Glutamatergic neuron (in vitro differentiated cells): ENCODE data around the gene DGKI. TPM values are rescaled to one million over a fixed set of nuclear protein-coding genes. Genes with fewer than 3 reads are reported as not detected.

Source experiments
- DNase-seq: peaks from one replicate; pipeline ENCODE4 v3.0.0; 2022
- H3K27ac Mint-ChIP-seq: one replicate; pipeline ENCODE4 v1.8.0; 2020; ENCODE audit warnings: mild to moderate bottlenecking, mixed read lengths, inconsistent platforms; ENCODE audit not compliant: unreplicated experiment
- H3K27me3 Mint-ChIP-seq: one replicate; pipeline ENCODE4 v1.8.0; 2020; ENCODE audit warnings: mild to moderate bottlenecking, moderate library complexity, mixed read lengths, inconsistent platforms; ENCODE audit not compliant: unreplicated experiment
- H3K36me3 Mint-ChIP-seq: one replicate; pipeline ENCODE4 v1.8.0; 2020; ENCODE audit warnings: mild to moderate bottlenecking, mixed read lengths, inconsistent platforms; ENCODE audit not compliant: unreplicated experiment
- H3K4me1 Mint-ChIP-seq: one replicate; pipeline ENCODE4 v1.8.0; 2020; ENCODE audit warnings: mild to moderate bottlenecking, low read depth, mixed read lengths, inconsistent platforms; ENCODE audit not compliant: unreplicated experiment
- H3K4me3 Mint-ChIP-seq: one replicate; pipeline ENCODE4 v1.8.0; 2020; ENCODE audit warnings: mild to moderate bottlenecking, mixed read lengths, inconsistent platforms; ENCODE audit not compliant: unreplicated experiment
- H3K9me3 Mint-ChIP-seq: one replicate; pipeline ENCODE4 v1.8.0; 2020; ENCODE audit warnings: mild to moderate bottlenecking, moderate library complexity, mixed read lengths, inconsistent platforms; ENCODE audit not compliant: unreplicated experiment
- total RNA-seq: library from RNA; stranded (reverse); fragmentation: NEBNext Ultra II Directional; extraction: Animal tissue kit (Norgen Biotek cat#: 25700); gene quantifications from one replicate; pipeline ENCODE4 v1.2.1, GENCODE V29; 2021; ENCODE audit not compliant: unreplicated experiment
- TF ChIP-seq, protein P1 (sequence below): fragments of 200-600 bp; sonication (generic); IDR thresholded peaks from one replicate; pipeline ENCODE4 v1.5.0; 2021; ENCODE audit not compliant: partially characterized antibody, unreplicated experiment

DGKI gene
- total RNA-seq, 1 donor from 2014 or later: 19.4 TPM

DNA sequence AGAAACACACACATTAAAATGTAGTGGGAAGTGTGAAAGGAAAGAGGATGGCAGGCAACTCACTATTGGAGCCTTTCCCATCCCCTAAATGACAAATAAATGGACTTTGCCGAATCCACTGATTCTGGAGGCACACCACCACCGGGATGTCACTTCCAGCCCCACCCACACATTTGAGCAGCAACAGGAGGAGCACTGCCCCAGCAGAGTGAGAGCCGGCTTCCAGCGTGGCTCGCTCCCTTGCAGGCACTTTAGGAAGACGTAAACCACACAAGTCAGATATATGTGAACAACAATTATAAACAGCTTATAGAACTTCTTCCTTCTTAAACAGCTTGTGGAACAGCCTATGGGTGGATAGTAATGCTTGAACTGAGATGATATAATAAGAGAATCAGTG, 191.0 kb downstream of the DGKI start:
- Mint-ChIP-seq H3K4me3 (no peak overlapping the region), H3K27ac (no peak overlapping the region), H3K36me3 (no peaks in the 10 kb centered on the region), H3K27me3 (no peaks in the 10 kb centered on the region), H3K9me3 (no peaks in the 10 kb centered on the region), H3K4me1 (peaks cover 5% of the 10 kb centered on the region)
- TF ChIP-seq, protein P1, sequence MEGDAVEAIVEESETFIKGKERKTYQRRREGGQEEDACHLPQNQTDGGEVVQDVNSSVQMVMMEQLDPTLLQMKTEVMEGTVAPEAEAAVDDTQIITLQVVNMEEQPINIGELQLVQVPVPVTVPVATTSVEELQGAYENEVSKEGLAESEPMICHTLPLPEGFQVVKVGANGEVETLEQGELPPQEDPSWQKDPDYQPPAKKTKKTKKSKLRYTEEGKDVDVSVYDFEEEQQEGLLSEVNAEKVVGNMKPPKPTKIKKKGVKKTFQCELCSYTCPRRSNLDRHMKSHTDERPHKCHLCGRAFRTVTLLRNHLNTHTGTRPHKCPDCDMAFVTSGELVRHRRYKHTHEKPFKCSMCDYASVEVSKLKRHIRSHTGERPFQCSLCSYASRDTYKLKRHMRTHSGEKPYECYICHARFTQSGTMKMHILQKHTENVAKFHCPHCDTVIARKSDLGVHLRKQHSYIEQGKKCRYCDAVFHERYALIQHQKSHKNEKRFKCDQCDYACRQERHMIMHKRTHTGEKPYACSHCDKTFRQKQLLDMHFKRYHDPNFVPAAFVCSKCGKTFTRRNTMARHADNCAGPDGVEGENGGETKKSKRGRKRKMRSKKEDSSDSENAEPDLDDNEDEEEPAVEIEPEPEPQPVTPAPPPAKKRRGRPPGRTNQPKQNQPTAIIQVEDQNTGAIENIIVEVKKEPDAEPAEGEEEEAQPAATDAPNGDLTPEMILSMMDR: no peak
- DNase-seq: no peak

GRCh38 chr7:137652721-137653120, 194.1 kb downstream of the DGKI start:
- no peaks in the 10 kb centered on the region for H3K27me3 Mint-ChIP-seq

DNA sequence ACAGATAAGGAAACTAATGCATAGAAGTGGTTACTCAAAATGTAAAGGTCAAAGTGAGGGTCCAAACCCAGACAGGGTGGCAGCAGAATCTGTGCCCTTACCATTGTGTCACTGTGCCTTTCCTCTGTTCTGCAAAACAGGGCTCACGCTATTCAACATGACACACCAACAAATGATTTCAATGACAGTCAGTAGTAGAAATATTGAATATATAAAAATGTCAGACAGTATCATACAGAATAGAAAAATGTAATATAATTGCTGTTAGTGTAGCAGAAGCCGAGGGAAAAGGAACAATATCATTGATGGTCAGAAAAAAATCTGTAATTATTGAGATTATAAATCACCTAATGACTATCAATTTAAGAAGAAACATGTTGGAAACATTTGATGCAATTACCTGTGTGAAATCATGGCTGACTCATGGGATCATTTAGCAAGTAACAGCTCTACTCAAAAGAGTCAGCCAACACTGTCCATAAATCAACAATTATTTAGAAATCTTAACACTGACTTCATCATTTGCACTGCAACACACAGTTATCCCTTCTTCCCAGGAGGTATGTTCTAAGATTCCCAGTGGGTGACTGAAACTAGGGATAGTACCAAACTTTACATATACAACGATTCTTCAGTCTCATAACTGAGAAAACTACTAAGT, 198.7 kb downstream of the DGKI start:
- Mint-ChIP-seq H3K36me3 (no peaks in the 10 kb centered on the region), H3K4me3 (no peak overlapping the region), H3K9me3 (no peaks in the 10 kb centered on the region), H3K27ac (no peak overlapping the region), H3K27me3 (no peaks in the 10 kb centered on the region), H3K4me1 (no peaks in the 10 kb centered on the region)
- no peak for DNase-seq
- TF ChIP-seq, protein P1: no peak

More at GRCh38 chr7:137652721-137653120, 194.1 kb downstream of the DGKI start:
- no peak for DNase-seq
- TF ChIP-seq, protein P1: no peak
- Mint-ChIP-seq H3K4me1 (peaks cover 3% of the 10 kb centered on the region), H3K27ac (no peak overlapping the region), H3K36me3 (no peaks in the 10 kb centered on the region), H3K9me3 (no peaks in the 10 kb centered on the region), H3K4me3 (no peak overlapping the region)

DNA sequence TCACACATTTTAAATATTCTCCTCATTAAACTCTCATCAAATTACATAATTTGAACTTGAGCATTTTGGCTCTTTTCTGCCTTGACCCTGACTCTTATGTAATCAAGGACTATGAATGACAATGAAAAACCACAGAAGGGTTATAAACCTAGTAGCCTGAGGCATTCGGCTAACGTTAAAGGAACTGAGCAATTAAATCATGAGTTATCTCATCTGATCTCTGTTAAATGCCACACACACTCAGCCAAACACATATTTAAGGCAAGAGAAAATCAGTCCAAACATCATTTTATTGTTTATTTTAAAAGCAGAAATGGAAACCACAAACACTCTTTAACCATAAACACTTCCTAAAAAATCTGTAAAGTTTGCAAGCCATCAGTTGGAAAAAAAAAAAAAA, 204.3 kb downstream of the DGKI start:
- TF ChIP-seq, protein P1: no peak
- H3K4me3 Mint-ChIP-seq: no peak overlapping the region
- no peaks in the 10 kb centered on the region for H3K4me1 Mint-ChIP-seq
- peaks cover 7% of the 10 kb centered on the region for H3K36me3 Mint-ChIP-seq
- no peak overlapping the region for H3K27ac Mint-ChIP-seq
- DNase-seq: no peak
- no peaks in the 10 kb centered on the region for H3K9me3 Mint-ChIP-seq
- peaks cover 2% of the 10 kb centered on the region for H3K27me3 Mint-ChIP-seq

DNA sequence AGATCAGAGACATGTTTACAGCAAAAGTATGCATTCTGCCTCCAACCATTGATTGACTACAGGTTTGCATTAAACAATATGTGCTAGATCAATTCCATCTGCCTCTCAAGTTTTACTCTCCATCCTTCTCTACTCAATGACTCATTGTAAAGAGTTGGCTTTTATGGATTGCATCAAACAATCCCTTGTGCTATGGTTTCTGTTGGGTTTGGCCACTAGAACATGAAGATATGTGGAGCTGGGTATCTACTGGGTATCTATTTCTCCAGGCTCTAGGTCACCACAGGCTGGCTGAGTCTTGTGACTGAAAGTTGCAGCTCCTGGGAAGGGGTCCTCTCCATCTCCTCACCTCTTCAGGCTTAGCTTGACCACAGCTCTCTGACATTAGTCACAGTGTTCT, 204.7 kb downstream of the DGKI start:
- no peak for DNase-seq
- H3K4me3 Mint-ChIP-seq: no peak overlapping the region
- no peaks in the 10 kb centered on the region for H3K4me1 Mint-ChIP-seq
- no peaks in the 10 kb centered on the region for H3K9me3 Mint-ChIP-seq
- TF ChIP-seq, protein P1: no peak
- no peak overlapping the region for H3K27ac Mint-ChIP-seq
- H3K27me3 Mint-ChIP-seq: peaks cover 2% of the 10 kb centered on the region
- H3K36me3 Mint-ChIP-seq: peaks cover 7% of the 10 kb centered on the region
